Smooth muscle cell (in vitro differentiated cells): Measurements from ENCODE around the gene SPEM1. TPM values are rescaled to one million over a fixed set of nuclear protein-coding genes. Genes with fewer than 3 reads are reported as not detected.

Source experiments
- DNase-seq: peaks from one replicate; lab custom pipeline; 2025; ENCODE audit not compliant: unreplicated experiment; lab: John Stamatoyannopoulos, UW
- H2AFZ ChIP-seq: fragments of 200-600 bp; sonication (generic); 2 replicates; pipeline ENCODE4 v1.6.0; 2016; ENCODE audit warnings: antibody characterized with exemption, low read depth, mild to moderate bottlenecking
- H3F3A ChIP-seq: fragments of 200-600 bp; sonication (generic); 2 replicates; pipeline ENCODE4 v1.6.0; 2017; ENCODE audit warnings: antibody characterized with exemption, low read depth
- H3K27ac ChIP-seq: fragments of 200-600 bp; sonication (generic); 2 replicates; pipeline ENCODE4 v1.5.1; 2016; ENCODE audit warnings: low read depth, mild to moderate bottlenecking
- H3K27me3 ChIP-seq: fragments of 200-600 bp; sonication (generic); 2 replicates; pipeline ENCODE4 v1.6.1; 2016; ENCODE audit warnings: low read depth, mild to moderate bottlenecking
- H3K36me3 ChIP-seq: fragments of 200-600 bp; sonication (generic); 2 replicates; pipeline ENCODE4 v1.5.1; 2016; ENCODE audit warnings: low read depth
- H3K4me1 ChIP-seq: fragments of 200-600 bp; sonication (generic); 2 replicates; pipeline ENCODE4 v1.5.1; 2016; ENCODE audit warnings: low read depth
- H3K4me2 ChIP-seq: fragments of 200-600 bp; sonication (generic); 2 replicates; pipeline ENCODE4 v1.6.0; 2016; ENCODE audit warnings: mild to moderate bottlenecking
- H3K4me3 ChIP-seq: fragments of 200-600 bp; sonication (generic); 2 replicates; pipeline ENCODE4 v1.5.1; 2016; ENCODE audit warnings: mild to moderate bottlenecking
- H3K79me2 ChIP-seq: fragments of 200-600 bp; sonication (generic); 2 replicates; pipeline ENCODE4 v1.6.0; 2016; ENCODE audit warnings: low read depth, mild to moderate bottlenecking
- H3K9ac ChIP-seq: fragments of 200-600 bp; sonication (generic); 2 replicates; pipeline ENCODE4 v1.6.0; 2016; ENCODE audit warnings: low read depth
- H3K9me3 ChIP-seq: fragments of 200-600 bp; sonication (generic); replicated peaks from 2 replicates; pipeline ENCODE4 v1.5.1; 2016; ENCODE audit warnings: low read depth
- H4K20me1 ChIP-seq: fragments of 200-600 bp; sonication (generic); 2 replicates; pipeline ENCODE4 v1.6.0; 2016; ENCODE audit warnings: low read depth
- CTCF ChIP-seq: fragments of 200-600 bp; sonication (generic); IDR thresholded peaks from 2 replicates; pipeline ENCODE4 v1.5.1; 2017; ENCODE audit warnings: borderline replicate concordance, mild to moderate bottlenecking, antibody characterized with exemption; ENCODE audit not compliant: insufficient read depth, poor library complexity, severe bottlenecking
- WGBS: methylation state at CpG from one replicate; pipeline ENCODE4 v1.1.7; 2016; ENCODE audit warnings: low lambda C conversion rate; 5-methylcytosine and 5-hydroxymethylcytosine counted together
- polyA plus RNA-seq: library from polyadenylated mRNA; unstranded; fragments of >200 nt; fragmentation: Nextera tagmentation; extraction: Ambion mirVana; gene quantifications from 2 replicates; pipeline ENCODE4 v1.2.1, GENCODE V29; 2016
- total RNA-seq: library from RNA; depleted of rRNA; stranded (reverse); fragments of >200 nt; gene quantifications from 2 replicates; pipeline ENCODE4 v1.2.3, GENCODE V29; 2014

SPEM1 gene
- total and polyA plus RNA-seq, 2 experiments from 2014 or later, result not detected

GRCh38 chr17:7462474-7463371, 42.6 kb downstream of the SPEM1 start:
- H3F3A ChIP-seq, result peaks cover 18% of the 10 kb centered on the region
- peaks cover 8% of the 10 kb centered on the region for H3K4me1 ChIP-seq
- H3K79me2 ChIP-seq, result peaks cover 17% of the 10 kb centered on the region
- H3K4me3 ChIP-seq, result no peak overlapping the region
- H3K9ac ChIP-seq, result no peak overlapping the region
- H3K4me2 ChIP-seq, result no peak overlapping the region
- H3K36me3 ChIP-seq, result no peaks in the 10 kb centered on the region
- H3K27me3 ChIP-seq, result no peaks in the 10 kb centered on the region
- no peak for DNase-seq
- no peaks in the 10 kb centered on the region for H3K9me3 ChIP-seq
- H3K27ac ChIP-seq, result no peak overlapping the region
- WGBS, result 96% methylated on average over 43 of the region's 44 CpGs
- no peak for TF ChIP-seq CTCF
- no peak overlapping the region for H2AFZ ChIP-seq
- H4K20me1 ChIP-seq, result peaks cover 39% of the 10 kb centered on the region

GRCh38 chr17:7463372-7463846, 43.3 kb downstream of the SPEM1 start:
- Histone ChIP-seq H3K4me2 (no peak overlapping the region), H3K27me3 (no peaks in the 10 kb centered on the region), H3K79me2 (peaks cover 23% of the 10 kb centered on the region), H3F3A (peaks cover 12% of the 10 kb centered on the region), H3K4me1 (peaks cover 8% of the 10 kb centered on the region), H2AFZ (no peak overlapping the region), H3K27ac (no peak overlapping the region), H4K20me1 (peaks cover 46% of the 10 kb centered on the region), H3K4me3 (no peak overlapping the region), H3K9ac (no peak overlapping the region), H3K36me3 (no peaks in the 10 kb centered on the region), H3K9me3 (no peaks in the 10 kb centered on the region)
- TF ChIP-seq CTCF, result no peak
- DNase-seq, result no peak
- 96% methylated on average over 11 of the region's 14 CpGs for WGBS

- Histone ChIP-seq H2AFZ (no peak overlapping the region), H3K4me2 (no peak overlapping the region), H3K36me3 (no peaks in the 10 kb centered on the region), H3K9ac (no peak overlapping the region), H3F3A (peaks cover 5% of the 10 kb centered on the region), H3K4me1 (peaks cover 8% of the 10 kb centered on the region), H3K9me3 (no peaks in the 10 kb centered on the region), H3K79me2 (peaks cover 30% of the 10 kb centered on the region), H3K4me3 (no peak overlapping the region), H3K27me3 (no peaks in the 10 kb centered on the region), H3K27ac (no peak overlapping the region), H4K20me1 (peaks cover 53% of the 10 kb centered on the region)
- 89% methylated on average over 9 of the region's 9 CpGs for WGBS
- no peak for DNase-seq
- no peak for TF ChIP-seq CTCF
These were observed 44.0 kb downstream of the SPEM1 start for GRCh38 chr17:7464081-7464480.
